Central memory CD8-positive, alpha-beta T cell (primary cell): ENCODE results near the gene DSCAML1.
"Not testable (repeated sequence)": the region's sequence is repeated elsewhere in the genome, so short reads cannot be mapped to it uniquely, and the experiment has no call there.

Experiments used
- ATAC-seq: fragments of 150-1000 bp; cut with Tn5 transposase; replicated peaks from 2 replicates; pipeline ENCODE4 v1.10.0; 2022; ENCODE audit warnings: mild to moderate bottlenecking, moderate FRiP score, moderate number of reproducible peaks; ENCODE audit not compliant: poor library complexity, severe bottlenecking; ENCODE audit errors: extremely low read depth
- DNase-seq, 2 donors: peaks; one replicate each; pipeline ENCODE4 v3.0.0; 2021; ENCODE audit warnings: low spot score in 2 of 2
- H3K27ac Mint-ChIP-seq: one replicate; pipeline ENCODE4 v1.8.0; 2022; ENCODE audit warnings: low read depth, mild to moderate bottlenecking, moderate library complexity, mixed read lengths
- H3K27me3 Mint-ChIP-seq: one replicate; pipeline ENCODE4 v1.8.0; 2022; ENCODE audit warnings: mixed read lengths
- H3K36me3 Mint-ChIP-seq: one replicate; pipeline ENCODE4 v1.8.0; 2022; ENCODE audit warnings: mild to moderate bottlenecking, moderate library complexity, mixed read lengths; ENCODE audit not compliant: insufficient read depth
- H3K4me1 Mint-ChIP-seq: one replicate; pipeline ENCODE4 v1.8.0; 2022; ENCODE audit warnings: mixed read lengths
- H3K4me3 Mint-ChIP-seq: one replicate; pipeline ENCODE4 v1.8.0; 2022; ENCODE audit warnings: mild to moderate bottlenecking, moderate library complexity, mixed read lengths
- H3K9me3 Mint-ChIP-seq: one replicate; pipeline ENCODE4 v1.8.0; 2022; ENCODE audit warnings: mixed read lengths

The DSCAML1 gene

DNA sequence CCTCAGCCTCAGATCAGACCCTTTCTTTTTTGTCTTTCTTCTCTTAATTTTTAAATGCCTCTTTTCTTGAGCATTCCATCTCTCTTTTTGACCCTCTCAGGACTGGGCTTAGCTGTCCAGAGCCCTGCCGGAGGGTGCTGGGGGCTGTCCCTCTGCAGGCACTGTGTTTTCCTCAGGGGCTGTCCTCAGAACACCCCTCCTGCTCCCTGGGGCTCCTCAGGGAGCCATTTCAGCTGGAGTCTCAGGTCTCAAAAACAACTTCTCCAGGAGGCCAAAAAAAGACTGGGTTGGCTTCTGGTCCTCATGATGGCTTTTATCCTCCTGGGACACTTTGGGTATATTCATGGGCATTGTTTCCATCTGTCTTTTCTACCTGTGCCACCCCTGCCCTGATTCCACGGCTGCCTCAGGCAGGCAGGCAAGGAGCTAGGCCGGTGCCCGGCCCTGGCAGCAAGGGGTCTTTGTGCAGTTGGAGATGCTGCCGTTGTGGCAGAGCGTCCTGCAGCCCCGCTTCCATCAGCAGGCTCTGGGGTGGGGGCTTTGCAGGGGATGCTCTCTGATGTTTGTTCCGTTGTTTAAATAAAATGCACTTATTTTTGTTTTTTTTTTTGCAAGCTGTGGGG lies 384.3 kb downstream of the DSCAML1 start:
- no peaks in the 10 kb centered on the region for H3K9me3 Mint-ChIP-seq
- DNase-seq (no peak), ATAC-seq (no peak)
- H3K4me1 Mint-ChIP-seq = no peaks in the 10 kb centered on the region
- H3K27me3 Mint-ChIP-seq = peaks cover 9% of the 10 kb centered on the region
- H3K4me3 Mint-ChIP-seq = no peak overlapping the region
- no peak overlapping the region for H3K27ac Mint-ChIP-seq
- H3K36me3 Mint-ChIP-seq = peaks cover 8% of the 10 kb centered on the region

DNA sequence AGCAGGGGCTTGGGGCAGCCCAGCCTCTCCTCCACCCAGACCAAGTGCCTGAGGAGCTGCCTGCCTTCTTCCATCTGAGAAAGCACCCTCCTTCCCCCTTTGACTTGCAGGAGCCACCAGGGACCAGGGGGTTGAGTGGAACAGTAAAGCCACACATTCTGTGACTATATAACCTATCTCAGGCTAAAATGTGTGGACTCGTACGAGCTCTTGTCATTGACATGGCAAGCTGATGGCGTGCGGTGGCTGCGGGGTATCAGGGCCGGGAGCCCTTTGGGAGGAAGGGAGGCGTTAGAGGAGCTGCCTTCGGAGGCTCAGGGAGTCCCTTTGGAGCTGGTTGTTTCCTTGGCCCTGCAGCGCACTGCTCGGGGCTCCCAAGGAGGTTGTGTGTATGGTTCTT lies 384.8 kb downstream of the DSCAML1 start:
- Mint-ChIP-seq H3K27ac (no peak overlapping the region), H3K9me3 (no peaks in the 10 kb centered on the region), H3K36me3 (peaks cover 8% of the 10 kb centered on the region), H3K27me3 (peaks cover 3% of the 10 kb centered on the region), H3K4me3 (no peak overlapping the region), H3K4me1 (no peaks in the 10 kb centered on the region)
- DNase-seq (no peak), ATAC-seq (no peak)

DNA sequence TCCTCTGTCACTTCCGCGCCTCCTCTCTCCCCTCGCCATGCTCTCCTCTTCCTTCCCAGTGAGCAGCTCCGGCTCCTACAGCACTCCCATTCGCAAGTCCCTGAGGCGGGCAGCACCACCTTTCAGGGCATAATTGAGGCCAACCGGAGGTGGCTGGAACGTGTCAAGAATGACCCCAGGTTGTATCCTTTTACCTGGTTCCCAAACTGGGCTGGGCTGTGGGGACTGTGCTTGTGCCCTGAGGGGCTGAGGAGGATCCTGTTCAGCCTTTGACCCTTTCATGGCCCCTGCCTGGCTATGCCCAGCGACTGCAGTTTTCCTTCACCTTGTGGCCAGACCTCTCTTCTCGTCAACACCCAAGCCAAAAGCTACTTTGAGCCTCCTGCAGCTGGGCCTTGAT lies 385.3 kb downstream of the DSCAML1 start:
- ATAC-seq (no peak), DNase-seq (no peak)
- no peaks in the 10 kb centered on the region for H3K9me3 Mint-ChIP-seq
- no peaks in the 10 kb centered on the region for H3K4me1 Mint-ChIP-seq
- H3K4me3 Mint-ChIP-seq = no peak overlapping the region
- no peaks in the 10 kb centered on the region for H3K27me3 Mint-ChIP-seq
- no peak overlapping the region for H3K27ac Mint-ChIP-seq
- peaks cover 8% of the 10 kb centered on the region for H3K36me3 Mint-ChIP-seq

DNA sequence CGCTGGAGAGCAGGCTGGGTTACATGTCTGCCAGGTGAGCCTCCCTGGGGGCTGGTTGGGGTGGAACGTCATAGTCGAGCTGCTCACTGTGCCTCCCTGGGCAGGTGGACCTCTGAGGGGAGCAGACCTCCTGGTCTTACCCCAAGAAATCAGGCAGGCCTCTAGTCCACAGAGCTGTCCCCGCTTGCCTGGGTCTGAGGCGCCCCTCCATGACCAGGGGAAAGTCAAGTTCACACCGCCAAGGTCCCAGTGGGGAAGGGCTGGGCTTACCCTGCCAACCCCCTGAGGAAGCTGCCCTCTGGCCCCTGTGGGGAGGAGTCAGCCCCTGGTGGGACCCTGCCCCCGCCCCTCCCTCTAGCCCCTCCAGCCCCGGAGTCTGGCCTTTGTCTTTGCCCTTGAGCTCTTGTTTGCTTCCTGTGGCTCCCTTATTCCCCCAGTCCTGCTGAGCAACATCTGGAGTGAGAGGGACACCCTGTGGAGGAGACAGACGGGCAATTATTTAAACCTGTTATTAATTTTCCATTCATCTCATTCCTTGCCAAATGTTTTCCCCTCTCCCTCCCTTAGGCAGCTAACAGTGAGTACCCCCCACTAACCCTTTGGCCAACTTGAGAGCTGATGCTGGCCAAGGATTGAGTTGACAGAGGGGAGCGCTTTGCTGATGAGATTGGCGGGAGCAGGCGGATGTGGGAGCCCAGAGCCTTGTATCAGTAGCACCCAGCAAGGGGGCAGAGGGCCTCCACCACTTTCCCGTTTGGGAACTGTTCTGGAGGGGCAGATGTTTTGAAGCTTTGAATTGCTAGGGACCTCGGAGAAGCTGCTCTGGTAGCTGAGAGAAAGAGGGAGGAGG lies 385.9 kb downstream of the DSCAML1 start:
- H3K27ac Mint-ChIP-seq = no peak overlapping the region
- ATAC-seq = no peak
- H3K27me3 Mint-ChIP-seq = no peaks in the 10 kb centered on the region
- H3K36me3 Mint-ChIP-seq = peaks cover 10% of the 10 kb centered on the region
- H3K4me3 Mint-ChIP-seq = no peak overlapping the region
- H3K9me3 Mint-ChIP-seq = peaks cover 2% of the 10 kb centered on the region
- DNase-seq = no peak
- no peaks in the 10 kb centered on the region for H3K4me1 Mint-ChIP-seq

DNA sequence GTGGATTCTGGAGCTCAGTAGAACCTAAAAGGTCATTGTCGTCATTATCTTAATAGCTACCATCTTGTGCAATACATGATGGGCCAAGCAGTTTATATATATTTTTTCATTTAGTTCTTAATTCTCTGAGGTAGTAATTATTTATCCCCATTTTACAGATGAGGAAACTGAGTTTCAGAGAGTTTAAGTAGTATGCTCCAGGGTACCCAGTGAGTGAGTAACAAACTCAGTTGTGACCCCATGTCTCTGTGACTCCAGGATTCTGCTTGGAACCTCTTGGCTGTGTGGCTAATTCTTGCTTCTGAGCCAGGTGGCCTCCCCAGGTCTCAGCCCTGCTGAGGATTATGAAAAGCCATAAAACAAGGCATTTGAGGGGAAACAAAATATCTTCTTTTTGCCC lies 386.8 kb downstream of the DSCAML1 start:
- H3K27me3 Mint-ChIP-seq = no peaks in the 10 kb centered on the region
- no peak overlapping the region for H3K4me3 Mint-ChIP-seq
- H3K27ac Mint-ChIP-seq = no peak overlapping the region
- H3K4me1 Mint-ChIP-seq = no peaks in the 10 kb centered on the region
- H3K36me3 Mint-ChIP-seq = peaks cover 13% of the 10 kb centered on the region
- peaks cover 6% of the 10 kb centered on the region for H3K9me3 Mint-ChIP-seq
- no peak for ATAC-seq
- no peak for DNase-seq

DNA sequence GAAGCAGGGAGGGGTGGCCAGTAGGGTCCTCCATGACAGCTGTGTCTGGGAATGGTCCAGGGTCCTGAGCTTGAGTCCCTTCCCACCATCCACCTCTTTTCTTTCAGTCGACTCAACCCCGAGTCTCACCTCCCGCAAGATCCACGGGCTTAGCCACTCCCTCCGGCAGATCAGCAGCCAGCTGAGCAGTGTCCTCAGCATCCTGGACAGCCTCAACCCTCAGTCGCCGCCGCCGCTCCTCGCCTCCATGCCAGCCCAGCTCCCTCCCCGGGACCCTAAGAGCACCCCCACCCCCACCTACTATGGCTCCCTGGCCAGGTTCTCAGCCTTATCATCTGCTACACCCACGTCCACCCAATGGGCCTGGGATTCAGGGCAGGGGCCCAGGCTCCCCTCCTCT lies 387.5 kb downstream of the DSCAML1 start:
- Mint-ChIP-seq H3K4me1 (no peaks in the 10 kb centered on the region), H3K36me3 (peaks cover 16% of the 10 kb centered on the region), H3K27me3 (no peaks in the 10 kb centered on the region), H3K27ac (no peak overlapping the region), H3K9me3 (peaks cover 6% of the 10 kb centered on the region), H3K4me3 (no peak overlapping the region)
- DNase-seq = no peak
- no peak for ATAC-seq

DNA sequence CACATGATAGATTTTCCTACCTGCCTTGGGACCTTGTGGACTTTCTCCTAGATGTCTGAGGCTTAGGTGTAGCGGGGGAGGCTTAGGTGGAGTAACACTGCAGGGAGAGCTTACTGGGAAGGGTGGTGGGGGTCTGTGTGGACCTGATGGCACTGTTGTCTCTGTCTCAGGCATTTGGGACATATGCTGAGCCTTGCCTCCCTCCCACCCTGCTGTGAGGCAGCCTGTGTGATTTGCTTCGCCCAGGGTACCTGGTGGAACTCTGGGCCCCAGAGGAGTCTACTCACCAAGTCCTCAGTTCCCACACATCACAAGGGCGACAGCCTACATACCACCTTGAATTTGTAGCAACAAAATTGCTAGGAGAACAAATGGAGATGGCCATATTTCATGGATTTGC lies 388.7 kb downstream of the DSCAML1 start:
- H3K4me1 Mint-ChIP-seq = no peaks in the 10 kb centered on the region
- peaks cover 20% of the 10 kb centered on the region for H3K36me3 Mint-ChIP-seq
- H3K27ac Mint-ChIP-seq = no peak overlapping the region
- peaks cover 6% of the 10 kb centered on the region for H3K9me3 Mint-ChIP-seq
- DNase-seq (no peak), ATAC-seq (no peak)
- no peak overlapping the region for H3K4me3 Mint-ChIP-seq
- no peaks in the 10 kb centered on the region for H3K27me3 Mint-ChIP-seq

DNA sequence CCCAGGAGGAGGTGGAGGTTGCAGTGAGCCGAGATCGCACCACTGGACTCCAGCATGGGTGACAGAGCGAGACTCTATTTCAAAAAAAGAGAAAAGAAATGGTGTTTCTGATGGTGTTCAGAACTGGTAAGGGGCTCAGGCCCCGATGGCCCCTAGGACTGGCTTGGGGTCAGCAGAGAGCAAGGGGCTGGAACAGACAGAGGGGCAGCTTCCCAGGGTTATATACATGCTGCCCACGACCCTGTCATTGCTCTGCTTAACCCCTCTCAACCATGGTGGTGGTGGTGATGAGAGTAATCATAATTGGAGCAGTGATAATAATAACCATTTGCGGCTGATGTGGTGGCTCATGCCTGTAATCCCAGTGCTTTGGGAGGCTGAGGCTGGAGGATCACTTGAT lies 390.0 kb downstream of the DSCAML1 start:
- Mint-ChIP-seq H3K4me1 (no peaks in the 10 kb centered on the region), H3K4me3 (no peak overlapping the region), H3K36me3 (peaks cover 25% of the 10 kb centered on the region), H3K9me3 (peaks cover 6% of the 10 kb centered on the region), H3K27me3 (no peaks in the 10 kb centered on the region), H3K27ac (no peak overlapping the region)
- ATAC-seq (no peak), DNase-seq (no peak)

DNA sequence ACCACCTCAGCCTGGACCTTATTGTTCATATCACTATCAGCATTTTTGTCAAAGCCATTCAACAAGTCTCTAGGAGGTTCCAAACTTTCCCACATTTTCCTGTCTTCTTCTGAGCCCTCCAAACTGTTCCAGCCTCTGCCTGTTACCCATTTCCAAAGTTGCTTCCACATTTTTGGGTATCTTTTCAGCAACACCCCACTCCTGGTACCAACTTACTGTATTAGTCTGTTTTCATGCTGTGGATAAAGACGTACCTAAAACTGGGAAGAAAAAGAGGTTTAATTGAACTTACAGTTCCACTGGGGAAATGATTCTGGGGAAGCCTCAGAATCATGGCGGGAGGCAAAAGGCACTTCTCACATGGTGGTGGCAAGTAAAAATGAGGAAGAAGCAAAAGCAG lies 391.1 kb downstream of the DSCAML1 start:
- not testable (repeated sequence) for DNase-seq, H3K9me3 Mint-ChIP-seq, H3K4me1 Mint-ChIP-seq, ATAC-seq, H3K27me3 Mint-ChIP-seq, H3K4me3 Mint-ChIP-seq, H3K27ac Mint-ChIP-seq
- H3K36me3 Mint-ChIP-seq = peaks cover 25% of the 10 kb centered on the region

DNA sequence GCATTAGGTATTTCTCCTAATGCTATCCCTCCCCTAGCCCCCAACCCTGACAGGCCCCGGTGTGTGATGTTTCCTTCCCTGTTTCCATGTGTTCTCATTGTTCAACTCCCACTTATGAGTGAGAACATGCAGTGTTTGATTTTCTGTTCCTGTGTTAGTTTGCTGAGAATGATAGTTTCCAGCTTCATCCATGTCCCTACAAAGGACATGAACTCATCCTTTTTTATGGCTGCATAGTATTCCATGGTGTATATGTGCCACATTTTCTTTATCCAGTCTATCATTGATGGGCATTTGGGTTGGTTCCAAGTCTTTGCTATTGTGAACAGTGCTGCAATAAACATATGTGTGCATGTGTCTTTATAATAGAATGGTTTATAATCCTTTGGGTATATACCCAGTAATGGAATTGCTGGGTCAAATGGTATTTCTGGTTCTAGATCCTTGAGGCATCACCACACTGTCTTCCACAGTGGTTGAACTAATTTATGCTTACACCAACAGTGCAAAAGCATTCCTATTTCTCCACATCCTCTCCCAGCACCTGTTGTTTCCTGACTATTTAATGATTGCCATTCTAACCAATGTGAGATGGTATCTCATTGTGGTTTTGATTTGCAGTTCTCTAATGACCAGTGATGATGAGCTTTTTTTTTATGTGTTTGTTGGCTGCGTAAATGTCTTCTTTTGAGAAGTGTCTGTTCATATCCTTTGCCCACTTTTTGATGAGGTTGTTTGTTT lies 397.7 kb downstream of the DSCAML1 start:
- not testable (repeated sequence) for ATAC-seq, H3K4me3 Mint-ChIP-seq, H3K4me1 Mint-ChIP-seq, H3K27me3 Mint-ChIP-seq, H3K9me3 Mint-ChIP-seq, DNase-seq
- Mint-ChIP-seq H3K27ac (peak overlapping the region; percentile 53), H3K36me3 (peaks cover 21% of the 10 kb centered on the region)

DNA sequence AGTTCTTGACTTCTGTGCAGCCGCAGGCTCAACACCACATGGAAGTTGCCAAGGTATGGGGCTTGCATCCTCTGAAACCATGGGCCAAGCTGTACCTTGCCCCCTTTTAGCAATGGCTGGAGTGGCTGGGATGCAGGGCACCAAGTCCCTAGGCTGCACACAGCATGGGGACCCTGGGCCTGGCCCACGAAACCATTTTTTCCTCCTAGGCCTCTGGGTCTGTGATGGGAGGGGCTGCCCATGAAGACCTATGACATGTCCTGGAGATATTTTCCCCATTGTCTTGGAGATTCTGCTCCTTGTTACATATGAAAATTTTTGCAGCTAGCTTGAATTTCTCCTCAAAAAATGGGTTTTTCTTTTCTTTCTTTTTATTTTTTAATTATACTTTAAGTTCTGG lies 398.4 kb downstream of the DSCAML1 start:
- ATAC-seq, H3K4me1 Mint-ChIP-seq, H3K4me3 Mint-ChIP-seq, DNase-seq, H3K9me3 Mint-ChIP-seq, H3K27ac Mint-ChIP-seq, H3K27me3 Mint-ChIP-seq: not testable (repeated sequence)
- H3K36me3 Mint-ChIP-seq = peaks cover 19% of the 10 kb centered on the region

DNA sequence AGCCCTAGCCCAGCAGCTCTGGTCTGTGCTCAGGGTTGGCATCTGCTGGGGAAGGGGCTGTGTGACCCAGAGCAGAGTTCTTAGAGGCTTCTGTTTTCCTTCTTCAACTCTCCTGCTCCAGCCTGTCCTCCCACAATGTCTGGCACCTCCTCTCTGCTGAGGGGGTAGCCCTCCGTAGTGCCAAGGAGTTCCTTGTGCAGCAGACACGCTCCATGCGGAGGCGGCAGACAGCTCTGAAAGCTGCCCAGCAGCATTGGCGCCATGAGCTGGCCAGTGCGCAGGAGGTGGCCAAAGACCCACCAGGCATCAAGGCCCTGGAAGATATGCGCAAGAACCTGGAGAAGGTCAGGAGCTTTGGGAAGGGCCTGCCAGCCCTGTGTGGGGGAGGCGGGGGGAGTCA lies 400.0 kb downstream of the DSCAML1 start:
- no peak for ATAC-seq
- DNase-seq = no peak
- H3K27me3 Mint-ChIP-seq = no peaks in the 10 kb centered on the region
- H3K36me3 Mint-ChIP-seq = peaks cover 13% of the 10 kb centered on the region
- H3K4me3 Mint-ChIP-seq = no peak overlapping the region
- H3K4me1 Mint-ChIP-seq = no peaks in the 10 kb centered on the region
- no peak overlapping the region for H3K27ac Mint-ChIP-seq
- H3K9me3 Mint-ChIP-seq = no peaks in the 10 kb centered on the region

DNA sequence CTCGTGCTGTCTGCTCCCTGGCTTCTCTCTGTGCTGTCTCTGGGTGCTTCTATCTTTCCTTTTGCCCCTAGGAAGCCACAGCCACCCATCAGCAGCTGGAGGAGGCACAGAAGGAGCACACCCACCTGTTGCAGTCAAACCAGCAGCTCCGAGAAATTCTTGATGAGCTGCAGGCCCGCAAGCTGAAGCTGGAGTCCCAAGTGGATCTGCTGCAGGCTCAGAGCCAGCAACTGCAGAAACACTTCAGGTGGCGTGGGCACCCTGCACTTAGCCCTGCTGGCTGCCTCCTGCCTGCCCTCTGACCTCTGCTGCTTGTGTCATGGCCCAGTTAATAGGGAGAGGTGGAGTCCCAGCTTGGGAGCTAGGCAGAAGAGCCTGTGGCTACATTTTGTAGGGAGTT lies 401.5 kb downstream of the DSCAML1 start:
- Mint-ChIP-seq H3K36me3 (peaks cover 15% of the 10 kb centered on the region), H3K9me3 (no peaks in the 10 kb centered on the region)

More for the DNA sequence above, 401.5 kb downstream of the DSCAML1 start:
- H3K27me3 Mint-ChIP-seq = no peaks in the 10 kb centered on the region
- H3K4me3 Mint-ChIP-seq = no peak overlapping the region
- ATAC-seq (no peak), DNase-seq (no peak)
- H3K4me1 Mint-ChIP-seq = no peaks in the 10 kb centered on the region
- peak overlapping the region; percentile 62 for H3K27ac Mint-ChIP-seq
